Hepatocyte (in vitro differentiated cells): Measurements from ENCODE around the gene PLA2G2C.

ENCODE experiments used
- CTCF ChIP-seq: fragments of 200-600 bp; sonication (generic); IDR thresholded peaks from 2 replicates; pipeline ENCODE4 v1.5.1; 2016; ENCODE audit warnings: antibody characterized with exemption, mild to moderate bottlenecking; ENCODE audit not compliant: poor library complexity
- EZH2 ChIP-seq: fragments of 200-600 bp; sonication (generic); IDR thresholded peaks from 2 replicates; pipeline ENCODE4 v1.6.1; 2016; ENCODE audit warnings: antibody characterized with exemption, mild to moderate bottlenecking, borderline replicate concordance

GRCh38 chr1:20200966-20201365, 14.6 kb upstream of the PLA2G2C start:
- TF ChIP-seq CTCF, result no peak
- no peak for TF ChIP-seq EZH2
